ENCODE results near the gene UBXN2A.
"Not testable (repeated sequence)": the region's sequence is repeated elsewhere in the genome, so short reads cannot be mapped to it uniquely, and the experiment has no call there.

Gene UBXN2A

DNA sequence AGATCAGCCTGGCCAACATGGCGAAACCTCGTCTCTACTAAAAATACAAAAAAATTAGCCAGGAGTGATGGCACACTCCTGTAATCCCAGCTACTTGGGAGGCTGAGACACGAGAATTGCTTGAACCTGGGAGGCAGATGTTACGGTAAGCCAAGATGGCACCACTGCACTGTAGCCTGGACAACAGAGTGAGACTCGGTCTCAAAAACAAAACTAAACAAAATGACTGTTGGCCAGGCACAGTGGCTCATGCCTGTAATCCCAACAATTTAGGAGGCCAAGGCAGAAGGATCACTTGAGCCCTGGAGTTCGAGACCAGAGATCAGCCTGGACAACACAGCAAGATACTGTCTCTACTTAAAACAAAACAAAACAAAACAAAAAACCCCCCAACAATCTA, 102.9 kb downstream of the UBXN2A start:
- not testable (repeated sequence) for DNase-seq (ENCODE audit: low read depth in 3 of 3)

- no peak for DNase-seq (ENCODE audit: low read depth in 3 of 3)
Observed at GRCh38 chr2:24045511-24046508, 105.5 kb downstream of the UBXN2A start.

- no peak for DNase-seq (ENCODE audit: low read depth in 3 of 3)
Observed at GRCh38 chr2:24046599-24046929, 106.3 kb downstream of the UBXN2A start.

DNA sequence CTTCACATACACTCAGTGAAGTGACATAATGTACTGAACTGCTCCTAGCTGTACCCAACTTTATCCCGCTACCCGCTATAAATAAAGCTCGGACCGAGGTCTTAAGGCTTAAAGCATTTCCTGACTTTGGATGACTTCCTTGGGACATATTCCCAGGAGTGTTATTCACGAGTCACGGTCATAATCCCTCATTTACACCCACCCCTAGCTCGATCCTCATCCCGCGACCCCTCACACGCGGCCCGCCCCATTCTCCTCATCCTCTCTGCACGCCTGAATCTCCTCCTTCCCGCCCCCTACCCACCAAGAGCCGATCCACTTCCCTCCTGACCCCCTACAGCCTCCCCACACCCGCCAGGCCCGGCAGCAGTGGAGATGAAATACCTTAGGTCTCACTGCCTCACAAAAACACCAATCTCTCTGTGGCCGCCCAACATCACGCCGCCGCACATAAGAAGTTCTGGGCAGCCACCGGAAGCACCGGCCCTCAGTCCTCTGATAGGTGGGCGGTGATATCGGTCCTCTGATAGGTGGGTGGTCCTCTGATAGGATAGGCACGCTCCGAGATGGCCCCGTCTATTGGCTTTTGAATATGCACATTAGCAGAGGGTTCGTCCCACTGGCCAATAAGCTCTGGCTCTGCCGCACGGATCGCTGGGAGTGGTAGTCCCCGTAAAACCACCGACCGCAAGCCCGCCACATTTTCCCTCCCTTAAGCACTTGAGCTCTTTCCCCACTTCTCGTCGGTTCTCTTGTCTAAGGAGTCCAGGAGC, 106.9 kb downstream of the UBXN2A start, which contains the start of gene WDCP:
Gene WDCP, minus strand, starts transcription at position 462 of the 773 bp plus-strand sequence. CDS start 7,897 bp downstream, outside the sequence.
- peak; percentile 83 to 93 (median 89) for DNase-seq (ENCODE audit: low read depth in 3 of 3)

- DNase-seq (ENCODE audit: low read depth in 3 of 3): no peak
Observed at GRCh38 chr2:24047703-24048033, 107.4 kb downstream of the UBXN2A start.

DNA sequence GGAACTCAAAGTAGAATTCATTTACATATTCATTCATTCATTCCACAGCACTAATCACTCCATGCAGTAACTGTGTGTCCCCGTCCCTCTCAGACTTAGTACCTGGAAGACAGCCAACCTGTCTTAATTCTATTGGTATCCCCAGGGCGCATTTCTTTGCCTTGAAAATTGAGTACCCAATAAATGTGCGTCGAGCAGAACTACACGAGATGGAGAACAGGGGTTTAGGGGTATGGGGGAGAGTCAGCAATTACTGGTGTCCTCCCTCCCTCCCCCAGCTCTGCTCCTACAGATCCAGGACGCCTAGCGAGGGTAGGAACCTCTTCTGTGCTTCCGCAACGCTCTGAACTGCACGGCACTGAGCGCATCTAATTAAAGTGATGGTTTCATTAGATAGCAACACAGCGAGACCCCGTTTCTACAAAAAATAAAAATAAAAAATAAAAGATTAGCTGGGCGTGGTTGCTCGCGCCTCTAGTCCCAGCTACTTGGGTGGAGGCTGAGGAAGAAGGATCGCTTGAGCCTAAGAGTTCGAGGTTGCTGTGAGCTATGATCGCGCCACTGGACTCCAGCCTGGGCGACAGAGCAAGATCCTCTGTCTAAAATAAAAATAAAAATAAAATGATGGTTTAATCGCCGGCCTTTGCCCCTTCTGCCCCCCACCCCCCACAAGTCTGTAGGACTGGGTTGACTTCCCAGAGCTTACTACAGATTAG, 108.7 kb downstream of the UBXN2A start:
- no peak for DNase-seq (ENCODE audit: low read depth in 3 of 3)

DNA sequence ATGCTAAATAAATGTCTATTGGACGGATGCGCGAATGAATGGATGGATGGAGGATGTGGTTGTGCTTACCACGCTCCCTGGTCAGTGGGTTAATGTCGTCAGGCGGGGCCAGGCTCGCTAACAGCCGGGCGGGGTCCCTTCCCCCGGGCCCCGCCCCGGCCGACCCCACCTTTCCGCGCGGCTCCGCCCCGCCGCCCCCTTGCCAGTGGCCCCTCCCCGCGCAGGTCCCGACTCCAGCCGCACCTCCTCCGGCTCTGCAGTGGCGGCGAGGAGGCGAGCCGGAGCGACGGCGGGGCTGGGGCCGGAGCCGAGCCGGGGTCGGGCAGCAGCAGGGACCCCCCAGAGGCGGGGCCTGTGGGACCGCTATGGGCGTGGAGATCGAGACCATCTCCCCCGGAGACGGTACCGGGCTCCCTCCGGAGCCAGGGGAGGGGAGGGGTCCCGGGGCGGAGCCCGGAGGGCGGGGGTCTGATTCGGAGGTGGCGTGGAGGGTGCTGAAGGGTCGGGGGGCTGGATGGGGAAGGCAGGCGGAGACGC, 109.3 kb downstream of the UBXN2A start, which contains the start of gene FKBP1B:
Gene FKBP1B, plus strand, starts transcription at position 257 of the 537 bp plus-strand sequence. Its CDS starts 109 bp downstream, at position 366.
- DNase-seq (ENCODE audit: low read depth in 3 of 3): peak in 1 of 3 donors; percentile 44

DNA sequence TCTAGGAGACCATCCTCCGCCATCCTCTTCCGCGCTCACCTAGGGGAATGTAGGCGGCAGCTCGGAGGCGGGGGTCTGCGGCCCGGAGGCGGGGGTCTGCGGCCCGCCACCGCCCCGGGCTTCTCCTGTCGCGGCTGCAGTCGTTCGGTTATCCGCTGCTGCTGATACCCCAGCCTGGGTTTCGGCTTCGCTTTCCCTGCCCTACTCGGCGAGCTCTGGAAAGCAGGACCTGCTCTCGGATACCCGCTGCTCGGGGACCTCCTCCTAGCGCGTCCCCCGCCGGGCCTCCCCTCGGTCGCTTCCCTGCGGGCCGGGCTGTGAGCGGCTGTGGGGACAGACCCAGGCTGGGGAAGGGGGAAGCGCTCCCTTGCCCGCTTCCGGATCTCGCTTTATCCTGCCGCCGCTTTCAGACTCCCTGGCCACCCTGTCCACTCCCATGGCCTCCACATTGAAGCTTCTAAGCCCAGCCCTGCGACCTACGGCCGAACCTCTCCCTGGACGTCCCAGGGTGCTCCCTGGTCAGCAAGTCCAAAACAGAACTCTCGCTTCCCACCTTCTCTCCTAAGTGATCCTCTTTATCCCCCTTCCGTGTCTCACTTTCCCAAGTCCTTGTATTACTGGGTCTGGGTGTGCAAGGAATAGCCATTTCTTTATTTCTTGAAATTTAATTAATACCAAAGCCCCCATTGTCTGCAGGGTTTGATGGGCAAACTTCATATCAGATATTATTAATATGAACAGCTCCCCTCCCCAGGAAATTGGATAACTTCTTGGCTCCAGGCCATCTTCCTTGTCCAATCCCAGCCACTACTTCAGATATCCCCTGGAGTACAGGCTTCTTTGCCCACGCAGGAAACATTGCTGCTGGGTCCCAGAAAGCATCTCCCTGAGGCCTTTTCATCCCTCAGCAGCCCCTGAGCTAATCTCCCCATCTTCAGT, 110.0 kb downstream of the UBXN2A start:
- peak in 1 of 3 donors; percentile 16 for DNase-seq (ENCODE audit: low read depth in 3 of 3)

DNA sequence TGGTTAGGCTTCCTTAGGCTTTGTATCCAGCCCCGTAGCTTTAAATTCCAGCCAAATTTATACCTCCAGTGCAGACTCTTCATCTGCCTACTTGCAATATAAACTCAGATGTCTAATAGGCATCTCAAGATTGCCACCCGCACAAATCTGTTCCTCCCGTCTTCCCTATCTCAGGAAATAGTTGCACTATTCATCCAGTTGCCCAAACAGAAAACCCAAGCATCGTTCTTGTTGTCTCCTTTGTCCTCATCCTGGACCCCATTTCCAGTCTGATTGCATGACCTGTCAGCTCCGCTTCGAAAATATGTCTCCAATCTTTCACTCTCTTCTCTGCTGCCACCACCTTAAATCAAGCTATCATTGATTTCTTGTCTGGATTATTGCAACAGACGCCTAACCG, 111.6 kb downstream of the UBXN2A start:
- no peak for DNase-seq (ENCODE audit: low read depth in 3 of 3)

DNA sequence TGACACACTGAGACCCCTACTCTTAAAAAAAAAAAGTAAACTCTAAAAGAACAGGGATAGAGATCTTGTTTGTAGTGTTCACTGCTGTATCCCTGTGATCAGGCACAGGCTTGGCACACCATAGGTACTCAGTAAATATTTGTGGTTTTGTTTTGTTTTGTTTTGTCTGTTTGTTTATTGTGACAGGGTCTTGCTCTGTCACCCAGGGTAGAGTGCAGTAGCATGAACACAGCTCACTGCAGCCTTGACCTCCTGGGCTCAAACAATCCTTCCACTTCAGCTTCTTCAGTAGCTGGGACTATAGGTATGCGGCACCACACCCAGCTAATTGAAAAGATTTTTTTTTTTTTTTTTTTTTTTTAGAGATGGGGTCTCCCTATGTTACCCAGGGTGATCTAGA, 112.7 kb downstream of the UBXN2A start:
- DNase-seq (ENCODE audit: low read depth in 3 of 3): no peak

All from stimulated activated CD4-positive, alpha-beta T cell treated with anti-CD3 and anti-CD28 coated beads, TNF-alpha, amount 100 ng/mL, for 48 hours (primary cell).